Gastrocnemius medialis (tissue), 4 donors: Measurements from ENCODE around the gene ALG14.

Experiments
- POLR2A ChIP-seq, 2 donors: fragments of 450-650 bp; IDR thresholded peaks; one replicate each; pipeline ENCODE4 v1.6.1; 2017; ENCODE audit warnings: antibody characterized with exemption in 2 of 2, mild to moderate bottlenecking in 2 of 2, moderate library complexity in 2 of 2
- TF ChIP-seq, protein P1 (sequence below), 5 experiments: fragments of 450-650 bp in 3 of 5; fragments of 200-600 bp in 2 of 5; sonication (generic) in 2 of 5; IDR thresholded peaks in 4 of 5; conservative IDR thresholded peaks in 1 of 5; 1 replicate in 4 of 5; 2 replicates in 1 of 5; pipeline ENCODE4 v1.5.1; 2016 to 2019; ENCODE audit warnings: antibody characterized with exemption in 5 of 5, mild to moderate bottlenecking in 3 of 5, moderate library complexity in 3 of 5

DNA sequence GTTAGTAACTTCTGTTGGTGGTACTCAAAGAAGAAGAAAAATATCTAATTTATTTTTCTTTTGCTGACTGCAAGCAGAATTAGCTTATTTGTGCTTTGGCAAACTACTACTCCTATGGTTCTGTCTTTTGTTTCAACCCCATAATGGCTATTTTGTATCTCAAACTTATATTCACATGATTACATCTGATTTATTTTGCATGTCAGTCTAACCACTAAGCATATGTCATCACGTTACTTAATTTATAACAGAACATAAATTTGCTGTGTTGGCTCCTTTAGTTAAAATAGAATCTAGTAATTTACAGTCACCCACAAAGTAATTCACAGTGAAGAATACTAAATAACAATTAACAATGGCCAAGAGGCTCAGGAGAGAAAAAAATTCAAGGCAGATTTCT lies 106.7 kb downstream of the ALG14 start:
- TF ChIP-seq, protein P1, sequence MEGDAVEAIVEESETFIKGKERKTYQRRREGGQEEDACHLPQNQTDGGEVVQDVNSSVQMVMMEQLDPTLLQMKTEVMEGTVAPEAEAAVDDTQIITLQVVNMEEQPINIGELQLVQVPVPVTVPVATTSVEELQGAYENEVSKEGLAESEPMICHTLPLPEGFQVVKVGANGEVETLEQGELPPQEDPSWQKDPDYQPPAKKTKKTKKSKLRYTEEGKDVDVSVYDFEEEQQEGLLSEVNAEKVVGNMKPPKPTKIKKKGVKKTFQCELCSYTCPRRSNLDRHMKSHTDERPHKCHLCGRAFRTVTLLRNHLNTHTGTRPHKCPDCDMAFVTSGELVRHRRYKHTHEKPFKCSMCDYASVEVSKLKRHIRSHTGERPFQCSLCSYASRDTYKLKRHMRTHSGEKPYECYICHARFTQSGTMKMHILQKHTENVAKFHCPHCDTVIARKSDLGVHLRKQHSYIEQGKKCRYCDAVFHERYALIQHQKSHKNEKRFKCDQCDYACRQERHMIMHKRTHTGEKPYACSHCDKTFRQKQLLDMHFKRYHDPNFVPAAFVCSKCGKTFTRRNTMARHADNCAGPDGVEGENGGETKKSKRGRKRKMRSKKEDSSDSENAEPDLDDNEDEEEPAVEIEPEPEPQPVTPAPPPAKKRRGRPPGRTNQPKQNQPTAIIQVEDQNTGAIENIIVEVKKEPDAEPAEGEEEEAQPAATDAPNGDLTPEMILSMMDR (IDR thresholded peaks at IDR 0.05 in 4 of 5, conservative IDR thresholded peaks at IDR 0.05 in 1 of 5): no peak
- no peak for TF ChIP-seq POLR2A (IDR thresholded peaks at IDR 0.05)
